GM12872 (cell line): ENCODE data around the gene NACA2.

Source experiments
- TF ChIP-seq, protein P1 (sequence below): IDR thresholded peaks from 3 replicates; pipeline ENCODE4 v1.5.1; 2011; ENCODE audit warnings: low read depth, mild to moderate bottlenecking, low read length, moderate library complexity; ENCODE audit not compliant: insufficient read depth

The NACA2 gene

DNA sequence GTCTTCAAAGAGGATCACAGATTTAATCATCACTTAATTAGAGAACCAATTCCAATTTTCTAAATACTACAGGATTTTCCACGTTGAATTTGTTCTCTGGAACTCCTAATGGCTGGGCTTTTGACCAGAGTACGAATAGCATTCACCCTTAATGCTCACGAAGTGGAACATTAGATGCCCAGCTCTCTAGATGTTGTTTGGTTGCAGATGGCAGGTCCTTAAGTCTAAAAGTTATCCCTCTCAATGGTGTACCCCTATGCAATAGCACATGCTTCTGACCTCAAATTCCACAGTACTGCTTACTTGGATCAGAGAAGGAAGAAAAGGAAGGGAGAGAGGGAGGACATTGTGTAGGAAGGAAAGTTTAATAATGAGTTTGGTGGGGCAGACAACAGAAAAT, 8.6 kb upstream of the NACA2 start:
- TF ChIP-seq, protein P1, sequence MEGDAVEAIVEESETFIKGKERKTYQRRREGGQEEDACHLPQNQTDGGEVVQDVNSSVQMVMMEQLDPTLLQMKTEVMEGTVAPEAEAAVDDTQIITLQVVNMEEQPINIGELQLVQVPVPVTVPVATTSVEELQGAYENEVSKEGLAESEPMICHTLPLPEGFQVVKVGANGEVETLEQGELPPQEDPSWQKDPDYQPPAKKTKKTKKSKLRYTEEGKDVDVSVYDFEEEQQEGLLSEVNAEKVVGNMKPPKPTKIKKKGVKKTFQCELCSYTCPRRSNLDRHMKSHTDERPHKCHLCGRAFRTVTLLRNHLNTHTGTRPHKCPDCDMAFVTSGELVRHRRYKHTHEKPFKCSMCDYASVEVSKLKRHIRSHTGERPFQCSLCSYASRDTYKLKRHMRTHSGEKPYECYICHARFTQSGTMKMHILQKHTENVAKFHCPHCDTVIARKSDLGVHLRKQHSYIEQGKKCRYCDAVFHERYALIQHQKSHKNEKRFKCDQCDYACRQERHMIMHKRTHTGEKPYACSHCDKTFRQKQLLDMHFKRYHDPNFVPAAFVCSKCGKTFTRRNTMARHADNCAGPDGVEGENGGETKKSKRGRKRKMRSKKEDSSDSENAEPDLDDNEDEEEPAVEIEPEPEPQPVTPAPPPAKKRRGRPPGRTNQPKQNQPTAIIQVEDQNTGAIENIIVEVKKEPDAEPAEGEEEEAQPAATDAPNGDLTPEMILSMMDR = no peak

DNA sequence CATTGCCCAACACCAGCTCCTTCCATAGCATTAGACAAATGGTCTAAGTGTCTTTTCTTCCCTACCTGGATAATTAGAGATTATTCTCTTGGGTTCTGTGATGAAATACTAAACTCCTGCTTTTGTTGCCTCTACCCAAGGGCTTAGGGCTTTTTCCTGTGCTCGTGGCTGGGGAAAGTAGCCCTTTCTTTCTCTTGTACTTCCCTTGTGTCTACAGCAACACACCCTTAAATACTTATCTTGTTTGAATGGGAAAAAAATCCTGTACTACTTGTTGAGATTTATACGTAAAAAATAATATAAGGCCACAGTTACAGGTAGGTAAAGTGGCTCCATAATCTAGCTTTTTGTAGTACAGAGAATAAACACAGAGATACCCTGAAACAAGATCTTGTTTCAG, 7.0 kb upstream of the NACA2 start:
- TF ChIP-seq, protein P1 = no peak

DNA sequence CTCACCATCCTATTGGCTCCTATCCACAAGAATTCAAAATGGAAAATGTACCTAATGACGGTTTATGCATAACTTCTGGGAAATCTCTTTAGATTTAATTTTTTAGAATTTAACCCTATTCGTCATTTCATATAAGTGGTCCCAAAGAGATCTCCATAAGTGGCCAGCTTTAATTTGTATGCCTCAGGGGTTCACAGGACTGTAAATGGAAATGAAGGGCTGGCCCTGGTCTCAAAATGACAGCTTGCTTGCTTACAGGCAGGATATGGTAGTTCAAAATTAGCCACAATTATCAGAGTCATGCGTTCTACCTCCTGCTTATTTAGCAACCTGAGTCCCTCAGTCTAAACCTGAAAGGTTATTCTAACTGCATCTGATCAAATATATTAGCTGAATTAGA, 6.6 kb upstream of the NACA2 start:
- TF ChIP-seq, protein P1 = no peak

DNA sequence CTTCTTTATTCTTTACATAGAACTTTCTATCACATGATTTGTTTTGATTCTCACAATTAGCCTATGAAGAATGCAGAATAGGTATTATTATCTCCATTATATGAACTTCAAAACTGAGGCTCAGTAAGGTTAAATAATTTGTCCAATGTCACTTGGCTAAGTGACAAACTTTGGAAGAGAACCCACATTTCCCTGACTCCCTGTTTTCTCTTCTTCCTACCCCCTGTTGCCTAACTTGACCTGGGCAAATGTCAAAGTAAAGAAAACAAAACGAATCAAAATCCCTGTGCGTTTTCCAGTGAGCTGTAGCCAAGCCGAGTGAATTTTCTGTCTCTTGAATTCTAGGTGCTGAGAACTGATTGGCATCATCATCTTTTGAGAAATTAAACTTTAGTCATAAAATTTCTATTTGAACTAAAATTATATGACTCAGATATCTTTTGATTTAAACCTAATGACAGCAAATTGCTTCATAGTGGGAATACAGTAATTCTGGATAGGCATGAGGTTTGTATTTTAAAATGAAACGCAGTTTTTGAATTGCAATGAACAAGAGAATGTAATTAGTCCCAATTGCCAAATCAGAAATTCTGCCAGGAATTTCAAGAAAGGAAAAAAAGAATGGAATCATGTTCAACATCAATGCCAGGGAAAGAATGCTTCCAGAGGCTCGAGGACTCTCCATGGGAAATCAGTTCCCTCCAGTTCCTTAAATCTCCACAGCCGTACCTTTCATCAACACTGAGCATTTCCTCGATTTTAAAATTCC, 4.6 kb upstream of the NACA2 start:
- TF ChIP-seq, protein P1 = no peak

DNA sequence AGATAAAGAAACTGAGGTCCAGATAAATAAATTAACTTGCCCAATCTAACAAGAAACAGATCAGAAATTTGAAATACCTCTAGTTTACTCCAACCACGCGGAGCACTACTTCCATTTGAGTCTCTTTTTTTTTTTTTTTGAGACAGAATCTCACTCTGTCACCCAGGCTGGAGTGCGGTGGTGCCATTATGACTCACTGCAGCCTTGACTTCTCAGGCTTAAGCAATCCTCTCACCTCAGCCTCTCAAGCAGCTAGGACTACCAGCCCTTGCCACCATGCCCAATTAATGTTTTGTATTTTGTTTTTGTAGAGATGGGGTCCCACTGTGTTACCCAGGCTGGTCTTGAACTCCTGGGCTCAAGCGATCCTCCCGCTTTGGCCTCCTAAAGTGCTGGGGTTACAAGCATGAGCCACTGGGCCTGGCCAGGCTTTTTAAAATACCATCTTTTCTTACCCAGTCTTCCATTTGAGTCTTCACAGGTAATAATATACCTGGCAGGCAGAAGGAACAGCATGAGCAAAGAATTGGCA, 3.3 kb upstream of the NACA2 start:
- TF ChIP-seq, protein P1 = no peak

DNA sequence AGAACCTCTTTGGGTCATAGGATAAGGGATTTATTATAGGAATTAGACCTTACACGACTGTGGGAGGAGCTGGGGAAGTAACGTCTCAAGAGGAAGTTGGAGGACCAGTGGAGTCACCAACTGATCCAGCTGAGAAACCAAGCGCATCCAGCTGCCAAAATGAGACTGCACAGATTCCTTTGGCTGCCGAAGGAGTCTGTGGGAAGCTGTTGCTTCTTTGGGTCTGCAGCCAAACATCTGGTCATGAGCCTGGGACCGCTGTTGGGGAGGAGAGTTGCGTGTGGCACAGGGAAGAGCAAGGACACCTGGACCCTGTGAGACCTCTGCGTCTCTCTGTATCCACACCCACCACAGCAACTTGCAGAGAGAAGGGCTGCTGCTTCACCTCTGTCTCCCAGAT, 2.4 kb upstream of the NACA2 start:
- TF ChIP-seq, protein P1 = no peak

DNA sequence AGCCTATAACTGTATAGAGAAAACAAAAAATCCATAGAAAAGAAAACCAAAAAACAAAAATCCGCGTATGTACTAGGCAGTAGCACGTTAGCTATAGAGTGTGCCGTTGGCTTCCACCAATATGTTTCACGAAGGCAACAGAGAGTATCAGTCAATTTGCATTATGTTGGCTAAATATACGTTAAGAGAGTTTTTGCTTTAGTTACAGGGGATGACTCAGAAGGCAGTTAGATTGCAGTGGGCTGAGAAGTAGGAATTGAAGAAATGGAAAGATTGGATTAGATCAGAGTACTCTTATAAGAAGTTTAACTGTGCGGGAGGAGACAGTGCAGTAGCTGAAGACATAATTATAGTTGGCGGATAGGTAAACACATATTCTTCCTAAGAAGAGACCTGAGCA, 911 bp upstream of the NACA2 start:
- TF ChIP-seq, protein P1 = no peak
